SK-N-SH (cell line): ENCODE measurements around the gene PRTFDC1. TPM values are rescaled to one million over a fixed set of nuclear protein-coding genes. Genes with fewer than 3 reads are reported as not detected.

ENCODE experiments used
- CTCF ChIA-PET: fragments of 300-600, 350-600 bp; formaldehyde crosslinking; extraction: SDS; loops from one replicate; lab custom pipeline; 2021; lab: Yijun Ruan, JAX
- POLR2A ChIA-PET: fragments of 350-600 bp; sonication (Branson Sonifier 250); formaldehyde crosslinking; extraction: SDS; loops from one replicate; lab custom pipeline; 2020; ENCODE audit warnings: antibody characterized with exemption, inconsistent platforms; lab: Yijun Ruan, JAX
- DNase-seq: peaks from one replicate; pipeline ENCODE4 v3.0.0; 2012
- H2AFZ ChIP-seq: fragments of 200-600 bp; sonication (generic); 2 replicates; pipeline ENCODE4 v1.8.1; 2016; ENCODE audit warnings: antibody characterized with exemption, mild to moderate bottlenecking, low read depth
- H3F3A ChIP-seq: fragments of 200-600 bp; sonication (generic); replicated peaks from 2 replicates; pipeline ENCODE3; 2016; ENCODE audit warnings: antibody characterized with exemption, mild to moderate bottlenecking; ENCODE audit not compliant: insufficient read depth
- H3K27ac ChIP-seq, 2 experiments: fragments of 200-500 bp in 1 of 2; fragments of 200-600 bp in 1 of 2; sonication (Bioruptor generic) in 1 of 2; sonication (generic), shearing (Covaris generic) in 1 of 2; 2 replicates each; pipeline versions ENCODE4 v1.5.1 to v1.6.1; 2014 to 2016; ENCODE audit warnings: low read depth in 2 of 2, inconsistent platforms in 1 of 2, low read length in 1 of 2, mild to moderate bottlenecking in 1 of 2, mixed read lengths in 1 of 2
- H3K27me3 ChIP-seq: fragments of 200-600 bp; sonication (generic), shearing (Covaris generic); 2 replicates; pipeline ENCODE4 v1.6.1; 2016; ENCODE audit warnings: mixed run types; ENCODE audit not compliant: insufficient read depth
- H3K36me3 ChIP-seq, 2 experiments: fragments of 200-500 bp in 1 of 2; fragments of 200-600 bp in 1 of 2; sonication (Bioruptor generic) in 1 of 2; sonication (generic) in 1 of 2; replicated peaks in 1 of 2; 2 replicates each; pipeline versions ENCODE3 to v1.5.1; 2014 to 2016; ENCODE audit warnings: low read length in 1 of 2, mild to moderate bottlenecking in 1 of 2; ENCODE audit not compliant: insufficient read depth in 2 of 2, control insufficient read depth in 1 of 2
- H3K4me1 ChIP-seq, 2 experiments: fragments of 200-500 bp in 1 of 2; fragments of 200-600 bp in 1 of 2; sonication (Bioruptor generic) in 1 of 2; sonication (generic), shearing (Covaris generic) in 1 of 2; 2 replicates each; pipeline versions ENCODE4 v1.5.1 to v1.6.1; 2014 to 2016; ENCODE audit warnings: low read depth in 1 of 2, low read length in 1 of 2, mixed run types in 1 of 2; ENCODE audit not compliant: insufficient read depth in 2 of 2, control insufficient read depth in 1 of 2
- H3K4me2 ChIP-seq: fragments of 200-600 bp; sonication (generic), shearing (Covaris generic); 2 replicates; pipeline ENCODE4 v1.6.1; 2017; ENCODE audit warnings: mixed run types
- H3K4me3 ChIP-seq, 2 experiments: fragments of 200-500 bp in 1 of 2; fragments of 200-600 bp in 1 of 2; sonication (Bioruptor generic) in 1 of 2; sonication (generic), shearing (Covaris generic) in 1 of 2; 2 replicates each; pipeline versions ENCODE4 v1.5.1 to v1.8.1; 2014 to 2016; ENCODE audit warnings: low read depth in 2 of 2, inconsistent platforms in 1 of 2, low read length in 1 of 2, mild to moderate bottlenecking in 1 of 2, mixed read lengths in 1 of 2, moderate library complexity in 1 of 2
- H3K79me2 ChIP-seq: fragments of 200-600 bp; sonication (generic); 2 replicates; pipeline ENCODE4 v1.8.1; 2017; ENCODE audit warnings: mild to moderate bottlenecking; ENCODE audit not compliant: insufficient read depth
- H3K9ac ChIP-seq: fragments of 200-600 bp; sonication (generic); 2 replicates; pipeline ENCODE4 v1.6.1; 2017; ENCODE audit warnings: mixed run types
- H3K9me2 ChIP-seq: fragments of 200-600 bp; sonication (generic); 2 replicates; pipeline ENCODE4 v1.6.1; 2017; ENCODE audit warnings: mixed run types
- H3K9me3 ChIP-seq: fragments of 200-600 bp; sonication (generic); 2 replicates; pipeline ENCODE4 v1.6.1; 2017; ENCODE audit warnings: mixed run types, mild to moderate bottlenecking, moderate library complexity
- H4K20me1 ChIP-seq: fragments of 200-600 bp; sonication (generic); 2 replicates; pipeline ENCODE4 v1.6.1; 2017; ENCODE audit warnings: mild to moderate bottlenecking, mixed run types; ENCODE audit not compliant: insufficient read depth
- CHD2 ChIP-seq: fragments of 150-350 bp; IDR thresholded peaks from 2 replicates; pipeline ENCODE4 v1.6.1; 2018; ENCODE audit warnings: low read length; ENCODE audit not compliant: partially characterized antibody
- ELF1 ChIP-seq: IDR thresholded peaks from 2 replicates; pipeline ENCODE4 v1.4.0; 2012
- EP300 ChIP-seq, 2 experiments: IDR thresholded peaks; 2 replicates each; pipeline versions ENCODE4 v1.4.0 to v1.6.1; 2012; ENCODE audit warnings: borderline replicate concordance in 1 of 2, low read depth in 1 of 2, low read length in 1 of 2
- FOXJ3 ChIP-seq: sonication (generic); formaldehyde crosslinking; IDR thresholded peaks from 2 replicates; pipeline ENCODE4 v1.5.1; 2020; ENCODE audit warnings: mild to moderate bottlenecking, missing genetic modification reagents
- FOXM1 ChIP-seq: IDR thresholded peaks from 2 replicates; pipeline ENCODE4 v1.4.0; 2012; ENCODE audit warnings: low read depth, mild to moderate bottlenecking
- GABPA ChIP-seq: IDR thresholded peaks from 2 replicates; pipeline ENCODE4 v1.4.0; 2012; ENCODE audit warnings: low read depth, mild to moderate bottlenecking
- GATA2 ChIP-seq: sonication (generic); formaldehyde crosslinking; IDR thresholded peaks from 2 replicates; pipeline ENCODE4 v1.5.0; 2020; ENCODE audit warnings: mild to moderate bottlenecking, missing genetic modification reagents
- JUND ChIP-seq: IDR thresholded peaks from 2 replicates; pipeline ENCODE4 v1.4.0; 2012
- MXI1 ChIP-seq: IDR thresholded peaks from 2 replicates; pipeline ENCODE4 v1.6.1; 2012; ENCODE audit warnings: mild to moderate bottlenecking, low read depth, low read length, improper control_type of control experiment
- NFIC ChIP-seq: IDR thresholded peaks from 2 replicates; pipeline ENCODE4 v1.4.0; 2012; ENCODE audit warnings: borderline replicate concordance
- NRF1 ChIP-seq: IDR thresholded peaks from 2 replicates; pipeline ENCODE4 v1.6.1; 2012; ENCODE audit warnings: low read depth, mild to moderate bottlenecking, low read length
- SIN3A ChIP-seq: IDR thresholded peaks from 2 replicates; pipeline ENCODE4 v1.6.1; 2012; ENCODE audit warnings: low read depth, mild to moderate bottlenecking, low read length, moderate library complexity, borderline replicate concordance
- SMC3 ChIP-seq: IDR thresholded peaks from 2 replicates; pipeline ENCODE4 v1.6.1; 2012; ENCODE audit warnings: low read depth, low read length, improper control_type of control experiment
- TEAD4 ChIP-seq: IDR thresholded peaks from 2 replicates; pipeline ENCODE4 v1.4.0; 2012; ENCODE audit warnings: mild to moderate bottlenecking, borderline replicate concordance; ENCODE audit not compliant: insufficient read depth
- WGBS: methylation state at CpG from one replicate; pipeline ENCODE4 v1.1.6; 2017; ENCODE audit warnings: low lambda C conversion rate; 5-methylcytosine and 5-hydroxymethylcytosine counted together
- polyA plus RNA-seq, 3 experiments: library from polyadenylated mRNA; depleted of rRNA; stranded (reverse); fragments of >200 nt; gene quantifications; 2 replicates each; pipeline ENCODE4 v1.2.3, GENCODE V29; 2012
- TF ChIP-seq, protein P1 (sequence below): IDR thresholded peaks from 2 replicates; pipeline ENCODE4 v1.4.0; 2012; ENCODE audit warnings: low read depth, borderline replicate concordance
- TF ChIP-seq, protein P2 (sequence below): fragments of 150-350 bp; IDR thresholded peaks from 2 replicates; pipeline ENCODE4 v1.6.1; 2017; ENCODE audit warnings: antibody characterized with exemption, low read length, low read depth, borderline replicate concordance
- TF ChIP-seq, protein P3 (sequence below): fragments of 200-600 bp; sonication (generic); IDR thresholded peaks from 2 replicates; pipeline ENCODE4 v1.6.1; 2017; ENCODE audit warnings: antibody characterized with exemption, mild to moderate bottlenecking, moderate library complexity
- TF ChIP-seq, protein P4 (sequence below): IDR thresholded peaks from 2 replicates; pipeline ENCODE4; 2012
- TF ChIP-seq, protein P5 (sequence below): IDR thresholded peaks from 2 replicates; pipeline ENCODE4 v1.6.1; 2012; ENCODE audit warnings: mild to moderate bottlenecking, low read depth, low read length, moderate library complexity
- TF ChIP-seq, protein P6 (sequence below): IDR thresholded peaks from 2 replicates; pipeline ENCODE4 v1.4.0; 2012; ENCODE audit warnings: low read depth

The PRTFDC1 gene
- polyA plus RNA-seq, 1 of the 3 experiments (the other 2 are of a cell fraction), result 6.6 TPM

DNA sequence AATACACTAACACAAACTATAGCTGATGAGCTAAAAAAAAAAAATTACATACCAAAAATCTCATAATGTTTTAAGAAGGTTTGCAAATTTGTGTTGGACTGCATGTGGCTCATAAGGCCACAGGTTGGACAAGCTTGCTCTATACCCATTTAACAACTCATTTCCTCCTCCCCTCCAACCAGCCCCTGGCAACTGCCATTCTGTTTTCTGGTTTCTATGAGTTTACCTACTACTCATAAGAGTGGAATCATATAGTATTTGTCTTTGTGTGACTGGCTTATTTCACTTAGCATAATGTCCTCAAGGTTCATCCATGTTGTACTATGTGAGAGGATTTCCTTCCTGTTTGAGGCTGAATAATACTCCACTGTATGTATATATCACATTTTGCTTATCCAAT is 128.3 kb downstream of the PRTFDC1 start (continued):
- TF ChIP-seq, protein P1, sequence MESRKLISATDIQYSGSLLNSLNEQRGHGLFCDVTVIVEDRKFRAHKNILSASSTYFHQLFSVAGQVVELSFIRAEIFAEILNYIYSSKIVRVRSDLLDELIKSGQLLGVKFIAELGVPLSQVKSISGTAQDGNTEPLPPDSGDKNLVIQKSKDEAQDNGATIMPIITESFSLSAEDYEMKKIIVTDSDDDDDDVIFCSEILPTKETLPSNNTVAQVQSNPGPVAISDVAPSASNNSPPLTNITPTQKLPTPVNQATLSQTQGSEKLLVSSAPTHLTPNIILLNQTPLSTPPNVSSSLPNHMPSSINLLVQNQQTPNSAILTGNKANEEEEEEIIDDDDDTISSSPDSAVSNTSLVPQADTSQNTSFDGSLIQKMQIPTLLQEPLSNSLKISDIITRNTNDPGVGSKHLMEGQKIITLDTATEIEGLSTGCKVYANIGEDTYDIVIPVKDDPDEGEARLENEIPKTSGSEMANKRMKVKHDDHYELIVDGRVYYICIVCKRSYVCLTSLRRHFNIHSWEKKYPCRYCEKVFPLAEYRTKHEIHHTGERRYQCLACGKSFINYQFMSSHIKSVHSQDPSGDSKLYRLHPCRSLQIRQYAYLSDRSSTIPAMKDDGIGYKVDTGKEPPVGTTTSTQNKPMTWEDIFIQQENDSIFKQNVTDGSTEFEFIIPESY, result no peak
- no peak for TF ChIP-seq SIN3A
- TF ChIP-seq, protein P2, sequence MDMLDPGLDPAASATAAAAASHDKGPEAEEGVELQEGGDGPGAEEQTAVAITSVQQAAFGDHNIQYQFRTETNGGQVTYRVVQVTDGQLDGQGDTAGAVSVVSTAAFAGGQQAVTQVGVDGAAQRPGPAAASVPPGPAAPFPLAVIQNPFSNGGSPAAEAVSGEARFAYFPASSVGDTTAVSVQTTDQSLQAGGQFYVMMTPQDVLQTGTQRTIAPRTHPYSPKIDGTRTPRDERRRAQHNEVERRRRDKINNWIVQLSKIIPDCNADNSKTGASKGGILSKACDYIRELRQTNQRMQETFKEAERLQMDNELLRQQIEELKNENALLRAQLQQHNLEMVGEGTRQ, result no peak
- TF ChIP-seq EP300 (IDR thresholded peaks at IDR 0.05; ENCODE audit: borderline replicate concordance in 1 of 2, low read depth in 1 of 2, low read length in 1 of 2), result no peak
- no peak for TF ChIP-seq NFIC
- TF ChIP-seq, protein P3, sequence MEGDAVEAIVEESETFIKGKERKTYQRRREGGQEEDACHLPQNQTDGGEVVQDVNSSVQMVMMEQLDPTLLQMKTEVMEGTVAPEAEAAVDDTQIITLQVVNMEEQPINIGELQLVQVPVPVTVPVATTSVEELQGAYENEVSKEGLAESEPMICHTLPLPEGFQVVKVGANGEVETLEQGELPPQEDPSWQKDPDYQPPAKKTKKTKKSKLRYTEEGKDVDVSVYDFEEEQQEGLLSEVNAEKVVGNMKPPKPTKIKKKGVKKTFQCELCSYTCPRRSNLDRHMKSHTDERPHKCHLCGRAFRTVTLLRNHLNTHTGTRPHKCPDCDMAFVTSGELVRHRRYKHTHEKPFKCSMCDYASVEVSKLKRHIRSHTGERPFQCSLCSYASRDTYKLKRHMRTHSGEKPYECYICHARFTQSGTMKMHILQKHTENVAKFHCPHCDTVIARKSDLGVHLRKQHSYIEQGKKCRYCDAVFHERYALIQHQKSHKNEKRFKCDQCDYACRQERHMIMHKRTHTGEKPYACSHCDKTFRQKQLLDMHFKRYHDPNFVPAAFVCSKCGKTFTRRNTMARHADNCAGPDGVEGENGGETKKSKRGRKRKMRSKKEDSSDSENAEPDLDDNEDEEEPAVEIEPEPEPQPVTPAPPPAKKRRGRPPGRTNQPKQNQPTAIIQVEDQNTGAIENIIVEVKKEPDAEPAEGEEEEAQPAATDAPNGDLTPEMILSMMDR, result no peak
- TF ChIP-seq TEAD4, result no peak
- no peak for TF ChIP-seq FOXM1

DNA sequence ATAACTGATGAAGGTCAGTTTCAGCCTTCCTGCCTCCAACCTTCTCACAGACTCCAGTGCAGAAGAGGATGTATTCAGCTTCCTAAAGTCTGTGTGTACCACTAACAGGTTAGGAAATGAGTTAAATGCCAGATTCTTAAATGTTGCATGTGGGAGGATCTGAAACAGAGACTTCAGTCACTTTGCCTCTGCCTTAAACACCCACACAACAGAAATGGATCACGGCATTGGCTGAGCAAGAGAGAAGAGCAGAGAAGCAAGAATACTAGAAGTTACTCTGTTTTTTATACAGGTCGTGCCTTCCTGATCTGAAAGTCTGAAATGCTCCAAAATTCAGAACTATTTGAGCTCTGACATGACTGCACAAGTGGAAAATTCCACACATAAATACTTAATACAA is 129.8 kb downstream of the PRTFDC1 start:
- ChIA-PET POLR2A (no interaction called here), CTCF (no interaction called here)
- H3K79me2 ChIP-seq, result no peaks in the 10 kb centered on the region
- no peaks in the 10 kb centered on the region for H3K27me3 ChIP-seq
- H3K9ac ChIP-seq, result no peak overlapping the region
- no peaks in the 10 kb centered on the region for H4K20me1 ChIP-seq
- no peak overlapping the region for H3K27ac ChIP-seq
- DNase-seq, result no peak
- no peak overlapping the region for H3K4me2 ChIP-seq
- H3K4me3 ChIP-seq, result no peak overlapping the region
- H3F3A ChIP-seq, result peaks cover 7% of the 10 kb centered on the region
- no peaks in the 10 kb centered on the region for H3K9me3 ChIP-seq
- 82% methylated on average over 2 of the region's 2 CpGs for WGBS
- TF ChIP-seq, protein P4, sequence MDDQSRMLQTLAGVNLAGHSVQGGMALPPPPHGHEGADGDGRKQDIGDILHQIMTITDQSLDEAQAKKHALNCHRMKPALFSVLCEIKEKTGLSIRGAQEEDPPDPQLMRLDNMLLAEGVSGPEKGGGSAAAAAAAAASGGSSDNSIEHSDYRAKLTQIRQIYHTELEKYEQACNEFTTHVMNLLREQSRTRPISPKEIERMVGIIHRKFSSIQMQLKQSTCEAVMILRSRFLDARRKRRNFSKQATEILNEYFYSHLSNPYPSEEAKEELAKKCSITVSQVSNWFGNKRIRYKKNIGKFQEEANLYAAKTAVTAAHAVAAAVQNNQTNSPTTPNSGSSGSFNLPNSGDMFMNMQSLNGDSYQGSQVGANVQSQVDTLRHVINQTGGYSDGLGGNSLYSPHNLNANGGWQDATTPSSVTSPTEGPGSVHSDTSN, result no peak
- no peak for TF ChIP-seq SMC3
- no peak for TF ChIP-seq CHD2
- TF ChIP-seq, protein P5, sequence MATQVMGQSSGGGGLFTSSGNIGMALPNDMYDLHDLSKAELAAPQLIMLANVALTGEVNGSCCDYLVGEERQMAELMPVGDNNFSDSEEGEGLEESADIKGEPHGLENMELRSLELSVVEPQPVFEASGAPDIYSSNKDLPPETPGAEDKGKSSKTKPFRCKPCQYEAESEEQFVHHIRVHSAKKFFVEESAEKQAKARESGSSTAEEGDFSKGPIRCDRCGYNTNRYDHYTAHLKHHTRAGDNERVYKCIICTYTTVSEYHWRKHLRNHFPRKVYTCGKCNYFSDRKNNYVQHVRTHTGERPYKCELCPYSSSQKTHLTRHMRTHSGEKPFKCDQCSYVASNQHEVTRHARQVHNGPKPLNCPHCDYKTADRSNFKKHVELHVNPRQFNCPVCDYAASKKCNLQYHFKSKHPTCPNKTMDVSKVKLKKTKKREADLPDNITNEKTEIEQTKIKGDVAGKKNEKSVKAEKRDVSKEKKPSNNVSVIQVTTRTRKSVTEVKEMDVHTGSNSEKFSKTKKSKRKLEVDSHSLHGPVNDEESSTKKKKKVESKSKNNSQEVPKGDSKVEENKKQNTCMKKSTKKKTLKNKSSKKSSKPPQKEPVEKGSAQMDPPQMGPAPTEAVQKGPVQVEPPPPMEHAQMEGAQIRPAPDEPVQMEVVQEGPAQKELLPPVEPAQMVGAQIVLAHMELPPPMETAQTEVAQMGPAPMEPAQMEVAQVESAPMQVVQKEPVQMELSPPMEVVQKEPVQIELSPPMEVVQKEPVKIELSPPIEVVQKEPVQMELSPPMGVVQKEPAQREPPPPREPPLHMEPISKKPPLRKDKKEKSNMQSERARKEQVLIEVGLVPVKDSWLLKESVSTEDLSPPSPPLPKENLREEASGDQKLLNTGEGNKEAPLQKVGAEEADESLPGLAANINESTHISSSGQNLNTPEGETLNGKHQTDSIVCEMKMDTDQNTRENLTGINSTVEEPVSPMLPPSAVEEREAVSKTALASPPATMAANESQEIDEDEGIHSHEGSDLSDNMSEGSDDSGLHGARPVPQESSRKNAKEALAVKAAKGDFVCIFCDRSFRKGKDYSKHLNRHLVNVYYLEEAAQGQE, result no peak
- TF ChIP-seq JUND, result no peak
- no peak for TF ChIP-seq NFIC
- TF ChIP-seq, protein P2, result no peak
- TF ChIP-seq NRF1, result no peak
- TF ChIP-seq GATA2 (CRISPR knock-in tag), result no peak
- TF ChIP-seq, protein P6, sequence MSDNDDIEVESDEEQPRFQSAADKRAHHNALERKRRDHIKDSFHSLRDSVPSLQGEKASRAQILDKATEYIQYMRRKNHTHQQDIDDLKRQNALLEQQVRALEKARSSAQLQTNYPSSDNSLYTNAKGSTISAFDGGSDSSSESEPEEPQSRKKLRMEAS, result no peak
- no peak for TF ChIP-seq MXI1
- no peak for TF ChIP-seq FOXJ3 (CRISPR knock-in tag)
- no peak for TF ChIP-seq ELF1
- no peak for TF ChIP-seq GABPA
- no peak for TF ChIP-seq SIN3A
- no peaks in the 10 kb centered on the region for H3K9me2 ChIP-seq
- peaks cover 0 to 3% of the 10 kb centered on the region in 2 experiments; a peak in 3 of 4 replicates for H3K4me1 ChIP-seq
- H3K36me3 ChIP-seq, result no peaks in the 10 kb centered on the region
- H2AFZ ChIP-seq, result no peak overlapping the region
